MM.1S (cell line): ENCODE results near the gene TM7SF3.

Experiments used
- DNase-seq: peaks from one replicate; pipeline ENCODE4 v3.0.0-alpha.2; 2015
- H2AFZ ChIP-seq: fragments of 300-600 bp; sonication (generic); 2 replicates; pipeline ENCODE4 v1.6.0; 2016; ENCODE audit warnings: antibody characterized with exemption, low read length
- H3F3A ChIP-seq: fragments of 300-600 bp; sonication (generic); 2 replicates; pipeline ENCODE4 v1.6.1; 2016; ENCODE audit warnings: mild to moderate bottlenecking, antibody characterized with exemption, low read length, moderate library complexity, mixed read lengths; ENCODE audit not compliant: insufficient read depth
- H3K27ac ChIP-seq: fragments of 300-600 bp; sonication (generic); 2 replicates; pipeline ENCODE4 v1.5.1; 2016; ENCODE audit warnings: mild to moderate bottlenecking, low read length
- H3K27me3 ChIP-seq: fragments of 300-600 bp; sonication (generic); replicated peaks from 2 replicates; pipeline ENCODE4 v1.6.0; 2016; ENCODE audit warnings: low read length; ENCODE audit not compliant: insufficient read depth
- H3K36me3 ChIP-seq: fragments of 300-600 bp; sonication (generic); replicated peaks from 2 replicates; pipeline ENCODE4 v1.6.1; 2016; ENCODE audit warnings: mild to moderate bottlenecking, low read length, mixed read lengths; ENCODE audit not compliant: insufficient read depth
- H3K4me1 ChIP-seq: fragments of 300-600 bp; sonication (generic); 2 replicates; pipeline ENCODE4 v1.6.1; 2016; ENCODE audit warnings: low read length, mixed read lengths
- H3K4me2 ChIP-seq: fragments of 300-600 bp; sonication (generic); 2 replicates; pipeline ENCODE4 v1.6.0; 2016; ENCODE audit warnings: low read depth, low read length
- H3K4me3 ChIP-seq: fragments of 300-600 bp; sonication (generic); 2 replicates; pipeline ENCODE4 v1.5.1; 2016; ENCODE audit warnings: low read length, mixed read lengths
- H3K79me2 ChIP-seq: fragments of 300-600 bp; sonication (generic); 2 replicates; pipeline ENCODE4 v1.6.1; 2016; ENCODE audit warnings: mixed run types, low read length, mixed read lengths
- H3K9ac ChIP-seq: fragments of 300-600 bp; sonication (generic); 2 replicates; pipeline ENCODE4 v1.6.1; 2016; ENCODE audit warnings: low read length, mixed read lengths
- H3K9me2 ChIP-seq: fragments of 300-600 bp; sonication (generic); replicated peaks from 2 replicates; pipeline ENCODE4 v1.6.1; 2016; ENCODE audit warnings: mild to moderate bottlenecking, low read length, mixed read lengths; ENCODE audit not compliant: insufficient read depth
- H3K9me3 ChIP-seq: fragments of 300-600 bp; sonication (generic); replicated peaks from 2 replicates; pipeline ENCODE4 v1.6.1; 2016; ENCODE audit warnings: mild to moderate bottlenecking, low read length, mixed read lengths; ENCODE audit not compliant: insufficient read depth
- H4K20me1 ChIP-seq: fragments of 300-600 bp; sonication (generic); 2 replicates; pipeline ENCODE4 v1.6.1; 2016; ENCODE audit warnings: mild to moderate bottlenecking, low read length, moderate library complexity, mixed read lengths; ENCODE audit not compliant: insufficient read depth
- EZH2 ChIP-seq: fragments of 300-600 bp; sonication (generic); optimal IDR thresholded peaks from 2 replicates; pipeline ENCODE3; 2017; ENCODE audit warnings: low read depth, mild to moderate bottlenecking, antibody characterized with exemption, low read length, mixed read lengths
- EZH2phosphoT487 ChIP-seq: fragments of 300-600 bp; sonication (generic); IDR thresholded peaks from 2 replicates; pipeline ENCODE4 v1.6.1; 2018; ENCODE audit warnings: antibody characterized with exemption, low read length
- TF ChIP-seq, protein P1 (sequence below): fragments of 300-600 bp; sonication (generic); IDR thresholded peaks from 2 replicates; pipeline ENCODE4 v1.5.1; 2016; ENCODE audit warnings: antibody characterized with exemption, low read length, mixed read lengths

The TM7SF3 gene

DNA sequence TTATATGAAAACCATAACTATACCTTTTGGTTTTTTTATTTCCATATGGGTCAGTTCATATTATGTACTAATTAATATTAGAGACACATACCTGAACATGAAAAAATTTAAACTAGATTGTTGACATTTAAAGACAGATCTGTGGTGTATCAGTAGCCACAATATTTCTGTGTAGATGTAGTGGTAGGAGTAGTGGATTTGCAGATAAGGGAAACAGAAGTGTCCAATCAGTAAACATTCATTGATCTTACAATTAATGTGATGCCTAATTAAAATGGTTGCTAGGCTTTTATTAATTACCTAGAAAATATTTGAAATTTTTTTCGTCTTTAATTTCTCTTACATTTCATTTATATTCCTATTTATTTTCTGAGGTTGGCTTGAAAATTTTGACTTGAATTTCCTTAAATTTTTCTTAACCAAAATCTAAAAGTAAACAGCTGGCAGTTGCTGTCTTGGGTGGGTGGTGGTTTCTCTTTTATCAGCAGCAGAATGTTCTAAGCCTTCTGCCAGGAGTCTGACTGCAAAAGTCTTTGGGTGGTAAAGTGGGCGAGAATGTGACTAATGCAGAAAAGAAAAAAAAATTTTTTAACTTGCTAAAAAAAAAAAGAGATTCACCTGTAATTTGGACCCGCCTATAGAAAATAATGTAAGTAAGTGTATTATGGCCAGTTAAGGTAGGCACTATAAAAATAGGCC, 73.5 kb downstream of the TM7SF3 start:
- peaks cover 43% of the 10 kb centered on the region for H3F3A ChIP-seq
- DNase-seq = peak; percentile 37
- H3K9ac ChIP-seq = peak overlapping the region; percentile 96
- no peaks in the 10 kb centered on the region for H3K9me2 ChIP-seq
- no peaks in the 10 kb centered on the region for H3K9me3 ChIP-seq
- peak overlapping the region; percentile 81 for H3K4me2 ChIP-seq
- no peak overlapping the region for H2AFZ ChIP-seq
- H3K79me2 ChIP-seq = peaks cover 99% of the 10 kb centered on the region
- H3K27ac ChIP-seq = peak overlapping the region; percentile 85
- no peaks in the 10 kb centered on the region for H4K20me1 ChIP-seq
- H3K27me3 ChIP-seq = no peaks in the 10 kb centered on the region
- TF ChIP-seq, protein P1, sequence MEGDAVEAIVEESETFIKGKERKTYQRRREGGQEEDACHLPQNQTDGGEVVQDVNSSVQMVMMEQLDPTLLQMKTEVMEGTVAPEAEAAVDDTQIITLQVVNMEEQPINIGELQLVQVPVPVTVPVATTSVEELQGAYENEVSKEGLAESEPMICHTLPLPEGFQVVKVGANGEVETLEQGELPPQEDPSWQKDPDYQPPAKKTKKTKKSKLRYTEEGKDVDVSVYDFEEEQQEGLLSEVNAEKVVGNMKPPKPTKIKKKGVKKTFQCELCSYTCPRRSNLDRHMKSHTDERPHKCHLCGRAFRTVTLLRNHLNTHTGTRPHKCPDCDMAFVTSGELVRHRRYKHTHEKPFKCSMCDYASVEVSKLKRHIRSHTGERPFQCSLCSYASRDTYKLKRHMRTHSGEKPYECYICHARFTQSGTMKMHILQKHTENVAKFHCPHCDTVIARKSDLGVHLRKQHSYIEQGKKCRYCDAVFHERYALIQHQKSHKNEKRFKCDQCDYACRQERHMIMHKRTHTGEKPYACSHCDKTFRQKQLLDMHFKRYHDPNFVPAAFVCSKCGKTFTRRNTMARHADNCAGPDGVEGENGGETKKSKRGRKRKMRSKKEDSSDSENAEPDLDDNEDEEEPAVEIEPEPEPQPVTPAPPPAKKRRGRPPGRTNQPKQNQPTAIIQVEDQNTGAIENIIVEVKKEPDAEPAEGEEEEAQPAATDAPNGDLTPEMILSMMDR = no peak
- no peak for TF ChIP-seq EZH2phosphoT487
- no peak for TF ChIP-seq EZH2
- peak overlapping the region; percentile 93 for H3K4me3 ChIP-seq
- no peaks in the 10 kb centered on the region for H3K36me3 ChIP-seq
- H3K4me1 ChIP-seq = peaks cover 36% of the 10 kb centered on the region

DNA sequence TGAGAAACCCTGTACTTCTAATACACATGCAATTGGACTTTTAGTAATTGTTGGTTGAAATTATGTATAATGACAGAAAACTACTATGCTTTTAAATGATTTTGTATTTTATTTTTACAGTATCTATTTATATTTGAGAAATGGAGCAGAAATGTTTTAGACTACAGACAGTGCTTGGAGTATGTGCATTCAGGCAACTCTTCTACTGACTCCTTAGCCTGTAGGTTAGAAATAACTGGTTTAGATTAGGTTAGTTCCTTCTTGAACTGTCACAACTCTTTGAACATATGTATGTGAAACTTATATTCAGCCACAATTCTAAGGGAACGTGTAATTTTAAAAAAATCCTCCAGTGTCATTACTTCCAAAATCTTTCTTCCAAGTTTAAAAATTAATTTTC, 74.2 kb downstream of the TM7SF3 start:
- peak overlapping the region; percentile 96 for H3K9ac ChIP-seq

DNA sequence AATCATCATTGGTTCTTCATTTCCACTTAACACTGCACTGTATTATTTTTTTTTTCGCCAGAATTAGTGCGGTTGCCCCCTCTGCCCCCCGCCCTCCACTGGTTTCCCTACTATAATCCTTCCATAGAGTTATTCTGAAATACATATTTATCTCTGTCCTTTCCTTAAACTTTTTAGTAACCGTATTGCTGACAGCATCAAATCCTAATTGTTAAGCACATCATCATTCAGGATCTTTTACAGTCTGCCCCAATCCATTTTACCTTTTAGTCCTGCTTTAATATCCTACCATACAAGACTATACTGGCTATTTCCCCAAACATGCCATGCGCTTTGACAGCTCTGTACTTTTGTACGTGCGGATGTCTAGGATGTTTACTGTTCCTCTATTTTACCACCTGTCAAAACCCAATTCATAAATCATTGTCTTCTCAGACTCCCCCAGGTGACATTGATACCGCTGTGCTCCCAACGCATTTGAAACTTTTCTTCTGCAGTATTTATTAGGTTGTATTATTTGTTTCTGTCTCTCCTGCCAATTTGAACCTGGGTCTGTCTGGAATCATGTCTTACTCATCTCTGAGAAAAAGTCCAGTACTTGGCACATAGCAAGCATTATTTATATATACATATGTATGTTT, 74.9 kb downstream of the TM7SF3 start:
- peaks cover 48% of the 10 kb centered on the region for H3K4me1 ChIP-seq
- H3K27ac ChIP-seq = peak overlapping the region; percentile 85
- H3F3A ChIP-seq = peaks cover 44% of the 10 kb centered on the region
- H4K20me1 ChIP-seq = no peaks in the 10 kb centered on the region
- peaks cover 99% of the 10 kb centered on the region for H3K79me2 ChIP-seq
- TF ChIP-seq, protein P1 = no peak
- H3K9me2 ChIP-seq = no peaks in the 10 kb centered on the region
- H2AFZ ChIP-seq = no peak overlapping the region
- no peaks in the 10 kb centered on the region for H3K9me3 ChIP-seq
- no peaks in the 10 kb centered on the region for H3K36me3 ChIP-seq
- peak overlapping the region; percentile 93 for H3K4me3 ChIP-seq
- peak; percentile 48 for DNase-seq
- peak overlapping the region; percentile 96 for H3K9ac ChIP-seq
- H3K4me2 ChIP-seq = peak overlapping the region; percentile 81
- H3K27me3 ChIP-seq = no peaks in the 10 kb centered on the region

More for the DNA sequence above, 74.2 kb downstream of the TM7SF3 start:
- DNase-seq = peak; percentile 41
- Histone ChIP-seq H2AFZ (no peak overlapping the region), H3K27ac (peak overlapping the region; percentile 85), H3K4me2 (peak overlapping the region; percentile 81), H3K4me3 (peak overlapping the region; percentile 93), H3F3A (peaks cover 44% of the 10 kb centered on the region), H3K4me1 (peaks cover 43% of the 10 kb centered on the region), H3K9me2 (no peaks in the 10 kb centered on the region), H3K79me2 (peaks cover 99% of the 10 kb centered on the region), H3K27me3 (no peaks in the 10 kb centered on the region), H3K36me3 (no peaks in the 10 kb centered on the region), H3K9me3 (no peaks in the 10 kb centered on the region), H4K20me1 (no peaks in the 10 kb centered on the region)
- no peak for TF ChIP-seq EZH2

DNA sequence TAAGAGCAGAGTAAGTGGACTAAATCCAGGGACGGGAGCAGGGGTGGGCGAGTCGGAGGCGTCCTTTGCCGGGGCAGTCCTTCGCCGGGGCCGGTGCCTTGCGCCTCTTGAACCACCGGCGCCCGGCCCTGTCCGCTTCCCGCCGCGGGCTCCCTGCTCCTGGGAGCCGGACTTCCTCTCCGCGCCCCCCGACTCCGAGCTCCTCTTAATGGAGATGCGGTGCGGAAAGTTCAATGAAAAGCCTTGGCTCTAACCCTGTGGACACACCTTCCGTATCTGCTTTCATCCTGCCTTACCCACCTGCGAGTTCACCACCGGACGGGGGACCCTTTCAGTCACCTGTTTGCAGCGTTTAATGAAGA, 75.5 kb downstream of the TM7SF3 start:
- DNase-seq = peak; percentile 37
- Histone ChIP-seq H3K27ac (peak overlapping the region; percentile 85), H3K27me3 (no peaks in the 10 kb centered on the region), H4K20me1 (no peaks in the 10 kb centered on the region), H3K4me3 (peak overlapping the region; percentile 93), H3F3A (peaks cover 44% of the 10 kb centered on the region), H3K9me2 (no peaks in the 10 kb centered on the region), H3K4me2 (peak overlapping the region; percentile 81), H3K9me3 (no peaks in the 10 kb centered on the region), H2AFZ (peak overlapping the region; percentile 64), H3K79me2 (peaks cover 99% of the 10 kb centered on the region), H3K36me3 (peaks cover under 1% of the 10 kb centered on the region; the same call in 1 of the 2 replicates), H3K4me1 (peaks cover 41% of the 10 kb centered on the region), H3K9ac (peak overlapping the region; percentile 96)
- no peak for TF ChIP-seq EZH2phosphoT487
- TF ChIP-seq, protein P1 = no peak
